Stimulated activated CD4-positive, alpha-beta T cell treated with anti-CD3 and anti-CD28 coated beads, Interleukin-15, amount 100 ng/mL, for 24 hours (primary cell): Measurements from ENCODE around the gene ZNF280D.
A peak's percentile ranks its signal among the peaks of the same experiment; 100 is the strongest.
"Not testable (repeated sequence)": the region's sequence is repeated elsewhere in the genome, so short reads cannot be mapped to it uniquely, and the experiment has no call there.

Source experiments
- DNase-seq: peaks from one replicate; pipeline ENCODE4 v3.0.0-alpha.2; 2020

Gene ZNF280D, protein sequence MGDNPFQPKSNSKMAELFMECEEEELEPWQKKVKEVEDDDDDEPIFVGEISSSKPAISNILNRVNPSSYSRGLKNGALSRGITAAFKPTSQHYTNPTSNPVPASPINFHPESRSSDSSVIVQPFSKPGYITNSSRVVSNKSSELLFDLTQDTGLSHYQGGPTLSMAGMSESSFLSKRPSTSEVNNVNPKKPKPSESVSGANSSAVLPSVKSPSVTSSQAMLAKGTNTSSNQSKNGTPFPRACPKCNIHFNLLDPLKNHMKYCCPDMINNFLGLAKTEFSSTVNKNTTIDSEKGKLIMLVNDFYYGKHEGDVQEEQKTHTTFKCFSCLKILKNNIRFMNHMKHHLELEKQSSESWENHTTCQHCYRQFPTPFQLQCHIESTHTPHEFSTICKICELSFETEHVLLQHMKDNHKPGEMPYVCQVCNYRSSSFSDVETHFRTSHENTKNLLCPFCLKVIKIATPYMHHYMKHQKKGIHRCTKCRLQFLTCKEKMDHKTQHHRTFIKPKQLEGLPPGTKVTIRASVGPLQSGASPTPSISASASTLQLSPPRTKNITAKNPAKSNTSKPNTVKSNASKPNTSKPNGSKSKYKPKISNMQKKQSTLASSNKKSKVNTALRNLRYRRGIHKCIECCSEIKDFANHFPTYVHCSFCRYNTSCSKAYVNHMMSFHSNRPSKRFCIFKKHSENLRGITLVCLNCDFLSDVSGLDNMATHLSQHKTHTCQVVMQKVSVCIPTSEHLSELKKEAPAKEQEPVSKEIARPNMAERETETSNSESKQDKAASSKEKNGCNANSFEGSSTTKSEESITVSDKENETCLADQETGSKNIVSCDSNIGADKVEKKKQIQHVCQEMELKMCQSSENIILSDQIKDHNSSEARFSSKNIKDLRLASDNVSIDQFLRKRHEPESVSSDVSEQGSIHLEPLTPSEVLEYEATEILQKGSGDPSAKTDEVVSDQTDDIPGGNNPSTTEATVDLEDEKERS

DNA sequence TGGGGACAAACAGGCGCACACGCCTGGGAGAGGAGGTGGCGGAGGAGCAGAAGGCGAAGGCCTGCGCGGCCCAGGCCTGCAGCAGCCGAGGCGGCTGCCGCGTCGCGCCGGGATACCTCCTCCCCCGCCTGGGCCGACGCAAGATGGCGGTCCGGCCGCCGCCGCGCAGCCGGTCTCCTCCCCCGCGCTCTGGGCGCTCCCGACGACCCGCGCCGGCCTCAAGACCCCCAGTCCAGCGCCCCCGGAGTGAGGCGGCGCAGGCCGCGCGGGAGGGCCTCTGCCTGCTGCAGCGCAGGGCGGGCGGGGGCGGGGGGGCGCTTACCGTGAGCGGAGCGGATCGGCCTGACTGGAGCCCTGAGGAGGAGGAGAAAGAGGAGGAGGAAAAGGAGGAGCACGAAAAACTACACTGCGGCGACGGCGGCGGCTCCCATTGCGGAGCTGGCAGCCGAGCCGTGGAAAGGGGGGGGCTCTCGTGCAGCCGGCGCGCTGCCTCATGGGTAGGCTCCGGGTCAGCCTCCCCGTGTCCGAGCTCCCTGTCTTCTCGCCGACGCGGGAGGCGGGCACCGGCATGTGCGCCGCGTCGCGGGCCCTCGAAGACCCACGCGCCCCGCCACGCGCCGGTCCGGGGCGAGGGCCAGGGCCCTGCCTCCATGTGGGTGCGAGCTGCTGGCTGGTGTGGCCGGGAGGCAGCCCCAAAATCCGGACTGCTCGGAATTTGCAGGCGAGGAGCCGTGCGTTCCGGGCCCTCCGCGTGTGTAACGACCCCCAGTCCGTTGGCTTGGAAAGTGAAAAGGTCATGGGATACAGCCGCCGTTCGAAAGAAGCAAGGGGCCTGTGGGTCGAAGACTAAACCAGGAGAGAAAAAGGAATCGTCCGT, at the start of gene ZNF280D:
Gene ZNF280D (minus strand): TSS at position 374 of the 877 bp plus-strand sequence. CDS start 26,400 bp downstream, outside the sequence.
- DNase-seq, result peak; percentile 86

DNA sequence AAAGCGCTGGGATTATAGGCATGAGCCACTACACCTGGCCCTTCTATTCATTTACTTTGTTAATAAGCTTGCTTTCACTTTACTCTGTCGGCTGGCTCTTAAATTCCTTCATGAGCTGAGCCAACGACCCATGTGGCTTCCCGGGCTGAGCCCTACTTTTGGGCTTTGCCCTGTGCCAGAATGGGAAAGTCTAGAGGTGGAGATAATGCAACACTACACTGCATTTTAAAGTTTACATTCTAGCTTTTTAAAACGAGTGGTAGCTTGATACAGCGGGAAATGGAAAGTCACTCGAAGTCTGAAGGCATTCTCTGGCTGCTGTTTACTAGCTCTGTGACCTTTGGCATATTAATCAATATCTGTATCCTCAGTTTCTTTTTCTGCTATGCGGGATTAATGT, 49.0 kb upstream of the ZNF280D start:
- no peak for DNase-seq

DNA sequence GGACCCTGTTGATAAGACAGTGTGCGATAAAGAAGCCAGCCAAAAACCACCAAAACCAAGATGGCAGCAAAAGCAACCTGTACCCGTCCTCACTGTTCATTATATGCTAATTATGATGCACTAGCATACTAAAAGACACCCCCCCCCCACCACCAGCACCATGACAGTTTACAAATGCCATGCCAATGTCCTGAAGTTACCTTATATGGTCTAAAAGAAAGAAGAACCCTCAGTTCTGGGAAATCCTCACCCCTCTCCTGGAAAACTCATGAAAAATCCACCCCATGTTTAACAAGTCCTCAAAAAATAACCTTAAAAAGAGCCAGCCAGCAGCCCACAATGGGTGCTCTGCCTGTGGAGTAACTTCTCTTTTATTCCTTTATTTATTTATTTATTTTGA, 48.4 kb upstream of the ZNF280D start:
- no peak for DNase-seq

DNA sequence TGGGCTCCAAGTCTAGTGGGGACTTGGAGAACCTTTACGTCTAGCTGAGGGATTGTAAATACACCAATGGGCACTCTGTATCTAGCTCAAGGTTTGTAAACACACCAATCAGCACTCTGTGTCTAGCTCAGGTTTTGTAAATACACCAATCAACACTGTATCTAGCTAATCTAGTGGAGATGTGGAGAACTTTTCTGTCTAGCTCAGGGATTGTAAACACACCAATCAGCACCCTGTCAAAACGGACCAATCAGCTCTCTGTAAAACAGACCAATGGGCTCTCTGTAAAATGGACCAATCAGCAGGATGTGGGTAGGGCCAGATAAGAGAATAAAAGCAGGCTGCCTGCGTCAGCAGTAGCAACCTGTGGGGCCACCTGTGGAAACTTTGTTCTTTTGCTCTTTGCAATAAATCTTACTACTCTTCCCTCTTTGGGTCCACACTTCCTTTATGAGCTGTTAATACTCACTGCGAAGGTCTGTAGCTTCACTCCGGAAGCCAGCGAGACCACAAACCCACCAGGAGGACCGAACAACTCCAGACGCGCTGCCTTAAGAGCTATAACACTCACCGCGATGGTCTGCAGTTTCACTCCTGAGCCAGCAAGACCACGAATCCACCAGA, 46.9 kb upstream of the ZNF280D start:
- peak; percentile 23 for DNase-seq

DNA sequence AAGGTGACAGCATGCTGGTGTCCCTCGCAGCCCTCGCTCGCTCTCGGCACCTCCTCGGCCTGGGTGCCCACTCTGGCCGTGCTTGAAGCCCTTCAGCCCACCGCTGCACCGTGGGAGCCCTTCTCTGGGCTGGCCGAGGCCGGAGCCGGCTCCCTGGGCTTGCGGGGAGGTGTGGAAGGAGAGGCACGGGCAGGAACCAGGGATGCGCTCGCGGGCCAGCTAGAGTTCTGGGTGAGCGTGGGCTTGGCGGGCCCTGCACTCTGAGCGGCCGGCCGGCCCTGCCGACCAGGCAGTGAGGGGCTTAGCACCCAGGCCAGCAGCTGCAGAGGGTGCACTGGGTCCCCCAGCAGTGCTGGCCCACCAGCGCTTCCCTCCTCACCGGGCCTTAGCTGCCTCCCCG, 46.1 kb upstream of the ZNF280D start:
- not testable (repeated sequence) for DNase-seq

DNA sequence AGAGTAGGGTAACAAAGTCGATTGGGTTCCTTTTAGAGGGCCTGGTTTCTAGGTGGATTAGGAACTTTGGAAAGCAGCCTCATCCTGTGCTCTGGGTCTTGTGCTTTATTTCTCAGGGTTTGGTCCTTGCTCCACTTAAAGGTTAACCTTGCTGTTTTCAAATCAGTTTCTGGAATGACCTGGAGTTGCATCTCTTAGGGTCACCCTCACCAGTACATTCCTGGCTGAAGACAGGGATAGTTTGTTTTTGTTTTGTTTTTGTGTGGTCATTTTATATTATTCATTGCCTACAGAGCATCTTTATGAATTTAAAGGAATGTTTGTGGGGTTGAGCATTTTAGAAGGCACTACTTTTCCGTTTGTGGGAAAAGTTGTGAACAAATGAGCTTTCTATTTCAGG, 45.5 kb upstream of the ZNF280D start:
- DNase-seq, result no peak

DNA sequence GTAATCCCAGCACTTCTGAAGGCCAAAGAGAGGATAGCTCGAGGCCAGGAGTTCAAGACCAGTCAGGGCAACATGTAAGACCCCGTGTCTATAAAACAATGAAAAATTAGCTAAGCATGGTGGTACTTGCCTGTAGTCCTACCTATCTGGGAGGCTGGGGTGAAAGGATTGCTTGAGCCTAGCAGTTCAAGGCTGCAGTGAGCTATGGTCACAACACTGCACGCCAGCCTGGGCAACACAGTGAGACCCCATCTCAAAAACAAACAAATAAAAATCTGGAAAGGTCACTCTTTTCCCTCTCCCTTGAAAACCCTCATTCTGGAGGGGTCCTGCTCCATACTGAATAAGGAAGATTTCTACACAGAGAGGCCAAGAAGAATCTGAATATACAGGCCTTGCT, 43.5 kb upstream of the ZNF280D start:
- no peak for DNase-seq

DNA sequence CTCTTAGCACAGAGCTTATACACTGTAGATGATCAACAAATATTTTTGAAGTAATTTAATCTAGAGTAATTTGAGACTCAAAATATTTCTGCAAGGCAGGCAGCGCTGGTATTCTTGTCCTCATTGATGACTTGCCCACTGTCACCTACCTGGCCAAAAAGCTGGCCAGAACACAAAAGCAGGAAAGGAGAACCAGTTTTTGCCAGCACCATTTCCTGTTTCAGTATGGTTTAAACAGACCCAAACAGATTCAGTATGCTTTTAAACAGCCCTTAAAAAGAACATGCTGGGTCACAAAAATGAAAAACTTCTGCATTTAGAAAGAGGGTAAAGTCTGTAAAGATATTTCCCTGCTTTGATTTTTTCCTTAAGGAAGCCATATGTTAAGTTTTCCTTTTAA, 42.3 kb upstream of the ZNF280D start:
- no peak for DNase-seq

DNA sequence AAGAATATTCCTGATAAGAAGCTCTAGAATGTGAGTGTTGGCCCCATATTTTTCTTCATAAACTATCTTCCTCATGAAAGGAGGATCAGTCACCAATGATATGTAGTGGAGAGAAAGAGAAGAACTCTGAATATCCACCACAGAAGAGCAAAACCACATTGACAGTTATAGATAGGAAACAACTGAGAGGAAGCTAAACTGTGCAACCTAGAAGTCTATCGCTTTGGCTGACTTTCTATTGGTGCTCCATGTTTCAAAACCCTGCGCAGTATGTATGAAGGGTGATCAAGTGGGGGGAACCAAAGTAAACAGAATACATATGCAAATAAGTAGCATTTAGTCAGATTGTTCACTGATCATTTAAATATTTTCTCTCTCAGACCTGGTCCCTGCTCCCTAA, 41.0 kb upstream of the ZNF280D start:
- no peak for DNase-seq

DNA sequence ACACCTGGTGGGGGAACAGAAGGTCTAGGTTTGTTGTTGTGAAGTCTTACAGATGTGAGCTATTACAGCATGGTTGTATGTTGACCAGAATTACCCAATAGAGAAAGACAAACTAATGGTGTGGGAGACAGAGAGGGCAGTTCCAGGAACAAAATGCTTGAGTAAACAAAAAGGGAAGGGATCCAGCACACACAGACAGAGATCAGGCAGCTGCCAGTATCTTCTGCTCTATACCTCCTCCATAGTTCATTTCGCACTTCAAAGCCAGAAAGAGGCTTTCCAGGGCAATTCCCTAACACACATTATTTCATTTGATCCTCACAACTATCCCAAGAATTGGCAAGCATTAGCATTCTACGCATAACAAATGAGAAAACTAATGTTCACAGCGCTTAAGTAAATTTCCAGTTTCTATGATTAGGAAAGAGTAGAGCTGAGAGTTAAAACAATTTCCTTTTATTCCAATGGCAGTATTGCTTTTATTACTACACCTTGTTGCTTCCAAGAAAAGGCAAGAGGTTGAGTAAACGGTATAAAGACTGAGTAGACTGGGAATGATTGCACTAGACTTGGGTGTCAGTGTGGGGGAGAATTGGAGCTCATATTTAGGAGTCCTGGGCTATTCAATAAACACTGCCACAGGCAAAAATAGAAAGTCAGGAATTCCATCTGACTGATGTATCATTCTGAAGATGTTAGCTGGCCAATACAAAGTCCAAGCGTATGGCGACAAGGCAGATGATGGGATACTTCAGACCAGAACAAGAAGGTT, 39.7 kb upstream of the ZNF280D start:
- DNase-seq, result no peak

DNA sequence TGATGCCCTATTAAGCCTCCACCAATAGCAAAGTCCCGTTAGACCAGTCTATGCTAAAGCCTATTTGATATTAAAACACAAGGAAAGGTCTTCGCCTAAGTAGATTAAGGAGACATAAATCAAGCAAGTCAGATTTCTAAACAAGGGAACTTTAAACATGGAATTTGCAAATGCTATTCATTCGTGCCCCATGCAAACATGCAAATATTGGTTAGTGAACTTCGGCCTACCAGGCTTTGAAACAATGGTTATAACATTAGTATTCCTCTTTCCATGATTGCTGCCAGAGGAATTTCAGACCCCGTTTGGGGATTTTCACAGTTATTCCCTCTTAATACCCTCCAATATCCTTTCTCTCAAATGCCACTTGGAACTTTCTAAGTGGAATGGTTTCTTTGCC, 36.9 kb upstream of the ZNF280D start:
- DNase-seq, result no peak

DNA sequence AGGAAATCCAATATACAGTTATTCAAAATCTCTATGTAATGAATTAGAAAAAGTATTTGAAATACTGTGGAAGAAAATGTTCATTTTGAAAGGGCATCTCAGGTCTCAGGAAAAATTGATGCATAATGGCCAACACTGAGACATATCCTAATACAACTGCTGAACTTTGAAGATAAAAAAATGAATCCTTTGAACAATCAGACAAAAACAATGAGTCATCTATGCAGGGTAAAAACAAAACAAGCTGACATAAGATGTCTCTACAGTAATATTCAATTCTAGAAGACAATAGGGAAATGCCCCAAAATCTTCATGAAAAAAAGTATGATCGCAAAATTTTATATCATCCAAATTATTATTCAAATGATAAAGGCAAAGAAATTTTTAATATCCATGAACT, 34.0 kb upstream of the ZNF280D start:
- DNase-seq, result no peak

DNA sequence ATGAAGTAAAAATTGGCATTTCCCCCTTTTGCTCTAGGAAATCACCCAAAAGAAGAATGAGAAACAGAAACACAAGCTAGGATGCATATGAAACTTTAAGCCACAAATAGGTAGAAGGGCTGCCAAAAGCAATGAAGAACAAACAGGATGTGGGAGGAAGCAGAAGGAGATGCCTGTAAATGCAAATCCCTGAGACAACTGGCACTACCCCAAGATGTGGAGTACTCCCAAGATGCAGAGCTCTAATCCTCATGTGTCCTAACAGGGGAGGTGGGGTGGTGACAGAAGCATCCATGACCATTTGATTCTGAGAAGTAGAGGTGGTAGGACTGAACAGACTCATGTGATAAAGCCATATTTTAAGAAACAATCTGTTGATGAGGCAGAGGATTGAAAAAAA, 31.9 kb upstream of the ZNF280D start:
- no peak for DNase-seq

DNA sequence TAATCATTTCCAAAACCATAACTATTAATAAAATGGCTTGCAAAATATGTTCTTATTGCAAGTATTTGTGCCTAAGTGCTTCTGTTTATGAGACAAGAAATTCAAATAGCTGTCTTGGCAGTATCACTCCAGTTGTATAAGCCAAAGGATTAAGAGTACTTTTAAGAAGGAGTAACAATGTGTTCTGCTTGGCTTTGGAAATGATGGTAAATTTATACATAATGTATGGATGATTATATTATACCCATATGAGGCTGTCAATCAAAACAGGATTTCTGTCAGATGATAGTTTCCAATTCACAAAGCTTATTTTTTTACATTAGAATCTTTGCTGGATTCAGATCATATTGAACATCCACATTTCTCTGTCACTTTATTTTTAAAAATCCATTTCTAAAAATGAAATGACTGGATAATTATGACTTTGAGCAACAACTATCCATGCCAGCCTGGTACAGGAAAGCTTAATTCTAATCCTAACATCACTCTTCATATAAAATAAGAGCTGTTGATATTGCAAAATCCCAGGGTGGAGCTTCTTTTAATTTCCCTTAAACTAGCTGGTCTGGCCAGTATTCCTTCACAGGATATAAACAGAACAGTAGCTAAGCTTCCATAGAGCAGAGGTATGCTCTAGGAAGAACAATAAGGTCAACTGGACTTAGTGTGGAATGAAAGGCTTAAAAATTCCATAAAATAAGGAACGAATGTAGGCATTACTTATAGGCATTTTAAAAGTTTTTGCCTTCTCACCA, 30.0 kb upstream of the ZNF280D start:
- DNase-seq, result no peak

DNA sequence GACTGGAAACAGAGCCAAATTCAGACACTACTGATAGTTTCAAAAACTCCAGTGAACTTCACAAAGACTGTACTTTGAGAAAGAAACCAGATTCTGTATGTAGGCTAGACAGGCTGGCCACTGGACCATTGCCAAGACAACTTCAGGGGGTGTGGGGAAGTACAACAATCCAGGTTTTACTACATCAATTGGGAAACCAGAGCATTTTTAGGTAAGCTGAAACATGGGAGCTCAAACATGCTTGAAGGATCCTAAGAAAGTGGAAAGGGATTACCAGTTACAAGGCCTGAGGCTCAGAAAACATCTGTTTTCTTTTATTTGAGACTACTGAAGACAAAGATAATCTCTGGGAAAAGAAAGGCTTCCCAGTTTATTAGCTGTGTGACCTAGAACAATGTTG, 26.9 kb upstream of the ZNF280D start:
- DNase-seq, result no peak

DNA sequence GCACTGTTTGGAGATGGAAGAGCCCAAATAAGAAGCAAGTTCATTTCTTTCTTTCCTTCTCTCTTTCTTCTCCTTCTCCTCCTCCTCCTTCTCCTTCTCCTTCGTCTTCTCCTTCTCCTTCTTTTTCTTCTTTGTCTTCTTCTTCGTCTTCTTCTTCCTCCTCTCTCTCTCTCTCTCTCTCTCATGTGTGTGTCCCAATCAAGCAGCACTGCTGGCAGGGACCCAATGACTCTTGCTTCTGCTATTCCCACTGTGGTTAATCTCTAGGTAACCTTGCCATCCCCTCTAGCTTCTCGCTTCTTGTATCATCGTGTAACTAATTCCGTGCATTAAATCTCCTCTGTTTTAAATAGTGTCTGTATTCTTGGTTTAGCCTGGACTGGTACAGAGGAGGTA, 26.1 kb upstream of the ZNF280D start:
- DNase-seq, result no peak

DNA sequence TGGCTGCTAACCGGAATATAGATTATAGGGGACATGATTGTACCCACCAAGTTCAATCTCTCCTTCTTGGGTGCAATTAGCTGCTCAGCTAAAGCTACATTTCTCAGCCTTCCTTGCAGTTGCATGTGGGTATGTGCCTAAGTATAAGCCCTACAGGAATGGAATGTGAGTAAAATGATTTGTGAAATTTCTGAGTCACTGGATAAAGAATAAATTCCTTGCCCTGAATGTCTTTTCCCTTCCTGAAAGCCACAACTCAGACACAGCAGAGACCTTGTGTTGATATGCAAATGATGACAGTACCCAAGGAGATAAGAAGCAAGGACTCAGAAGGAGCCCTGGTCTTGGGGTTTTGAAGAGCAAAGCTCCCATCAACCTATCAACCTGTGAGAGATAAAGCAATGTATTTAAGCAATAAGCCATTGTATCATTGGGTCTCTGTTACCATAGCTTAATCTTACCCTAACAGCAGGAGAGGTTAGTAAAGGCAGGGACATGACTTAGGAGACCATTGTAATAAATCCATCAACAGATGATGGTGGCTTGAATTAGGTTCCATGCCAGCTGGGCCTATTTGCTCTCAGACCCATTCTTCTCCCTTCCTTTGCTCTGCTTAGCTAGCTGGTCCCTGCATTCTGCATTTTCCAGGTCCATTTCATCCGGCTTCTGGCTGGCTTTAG, 25.6 kb upstream of the ZNF280D start:
- DNase-seq, result no peak

DNA sequence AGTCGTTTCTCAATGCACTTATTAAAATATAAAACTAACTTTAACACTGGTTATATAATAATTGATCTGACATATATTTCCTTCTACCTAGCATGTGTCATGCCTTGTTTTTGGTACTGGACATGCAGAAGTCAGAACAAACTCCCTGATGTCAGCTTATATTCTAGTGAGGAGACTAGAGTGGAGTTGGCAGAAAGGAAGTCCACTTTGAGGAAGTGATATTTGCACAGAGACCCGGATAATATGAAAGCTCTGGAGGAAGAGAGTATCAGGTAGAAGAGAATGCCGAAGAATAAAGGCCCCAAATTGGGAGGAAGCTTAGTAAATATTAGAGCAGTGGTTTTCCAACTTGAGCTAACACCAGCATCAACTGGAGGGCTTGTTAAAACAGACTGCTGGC, 24.6 kb upstream of the ZNF280D start:
- DNase-seq, result no peak

DNA sequence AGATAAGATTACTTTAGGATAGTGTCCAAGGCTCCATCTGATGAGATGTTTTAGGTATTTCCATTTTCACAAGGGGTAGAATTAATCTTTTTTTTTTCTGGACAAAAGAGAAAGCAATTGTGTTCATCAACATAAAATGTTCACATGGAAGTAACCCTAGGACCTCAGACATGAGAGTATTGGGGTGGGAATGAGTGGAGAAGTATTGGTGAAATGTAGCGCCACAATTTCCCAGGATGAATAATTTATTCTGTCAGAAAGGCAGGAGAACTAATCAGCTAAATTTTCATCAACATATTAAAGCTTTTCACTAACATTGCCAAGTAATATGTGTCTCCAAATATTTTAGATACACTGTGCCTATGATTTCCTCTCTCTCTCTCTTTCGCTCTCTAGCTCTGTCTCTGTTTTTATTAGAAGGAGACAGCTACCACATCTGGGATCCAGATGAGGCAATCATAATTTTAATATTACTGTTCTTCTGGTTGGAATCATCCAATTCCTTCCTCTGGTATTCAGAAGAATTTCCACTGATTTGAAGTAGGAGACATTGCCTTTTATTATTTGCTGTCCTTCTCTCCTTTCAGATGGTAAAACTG, 21.6 kb upstream of the ZNF280D start:
- no peak for DNase-seq

DNA sequence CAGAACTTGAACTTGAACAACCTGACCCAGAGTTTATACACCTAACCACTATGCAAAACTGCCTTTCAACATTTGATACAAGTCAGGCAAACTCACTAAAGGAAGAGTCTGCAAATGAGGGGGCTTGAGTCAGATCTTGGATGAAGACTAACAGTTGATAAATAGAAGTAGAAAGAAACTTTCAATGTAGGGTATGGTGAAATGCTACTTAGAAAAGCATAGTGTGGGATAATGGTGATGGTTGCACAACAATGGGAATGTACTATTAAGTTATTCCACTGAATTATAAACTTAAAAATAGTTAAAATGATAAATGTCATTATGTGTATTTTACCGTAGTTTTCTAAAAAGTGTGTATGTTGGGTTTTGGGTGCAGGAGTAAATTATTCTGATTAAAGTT, 19.7 kb upstream of the ZNF280D start:
- no peak for DNase-seq
